ENCODE results near the gene SEC62.
A peak's percentile ranks its signal among the peaks of the same experiment; 100 is the strongest.

Gene SEC62

DNA sequence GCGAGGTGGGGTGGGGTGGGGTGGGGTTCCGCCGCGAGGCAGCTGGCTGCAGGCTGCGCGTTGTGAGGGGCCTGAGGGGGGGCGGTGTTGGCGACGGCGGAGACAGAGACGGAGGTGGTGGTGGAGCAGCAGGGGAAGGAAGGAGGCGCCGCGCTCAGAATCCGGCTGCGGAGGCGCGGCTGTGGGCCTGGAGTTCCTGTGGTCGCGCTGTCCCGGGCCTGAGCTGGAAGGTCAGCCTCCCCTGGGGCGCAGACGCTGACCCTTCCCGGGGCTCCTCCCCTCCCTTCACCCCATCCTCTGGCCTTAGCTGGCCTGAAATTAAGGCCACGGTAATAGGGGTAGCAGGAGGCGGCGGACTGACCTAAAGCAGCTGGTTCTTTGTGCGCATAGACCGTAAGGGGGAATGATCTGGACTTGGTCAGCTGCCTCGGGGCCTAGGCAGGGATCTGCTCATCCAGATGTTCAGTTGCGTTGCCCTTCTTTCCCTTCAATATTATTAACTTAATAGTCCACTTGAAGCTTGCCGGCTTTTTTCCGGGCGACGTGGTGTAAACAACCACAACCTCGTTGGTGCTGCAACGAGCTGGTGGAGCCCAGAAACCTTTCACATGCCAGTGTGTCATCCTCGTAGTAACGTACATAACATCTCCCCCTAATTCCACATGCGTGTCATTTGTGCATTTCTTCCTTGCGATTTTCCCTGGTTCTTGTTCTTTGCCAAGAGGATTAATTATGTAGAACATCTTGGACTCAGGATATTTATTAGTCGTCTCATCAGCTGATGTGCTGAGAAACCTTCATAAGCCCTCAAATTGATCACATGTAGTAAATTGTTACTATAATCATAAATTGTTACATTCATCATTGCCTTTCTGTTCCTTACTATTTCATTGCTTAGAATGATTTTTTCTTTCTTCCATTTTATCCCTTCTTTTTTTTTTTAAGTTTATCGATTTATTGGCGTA lies 626 bp downstream of the SEC62 start:
- DNase-seq: peak; percentile 87

GRCh38 chr3:169968224-169968885 lies 1.7 kb downstream of the SEC62 start:
- no peak for DNase-seq

- DNase-seq: no peak
Observed at GRCh38 chr3:169969174-169970095, 2.8 kb downstream of the SEC62 start.

GRCh38 chr3:169970847-169971246 lies 4.2 kb downstream of the SEC62 start:
- no peak for DNase-seq

DNA sequence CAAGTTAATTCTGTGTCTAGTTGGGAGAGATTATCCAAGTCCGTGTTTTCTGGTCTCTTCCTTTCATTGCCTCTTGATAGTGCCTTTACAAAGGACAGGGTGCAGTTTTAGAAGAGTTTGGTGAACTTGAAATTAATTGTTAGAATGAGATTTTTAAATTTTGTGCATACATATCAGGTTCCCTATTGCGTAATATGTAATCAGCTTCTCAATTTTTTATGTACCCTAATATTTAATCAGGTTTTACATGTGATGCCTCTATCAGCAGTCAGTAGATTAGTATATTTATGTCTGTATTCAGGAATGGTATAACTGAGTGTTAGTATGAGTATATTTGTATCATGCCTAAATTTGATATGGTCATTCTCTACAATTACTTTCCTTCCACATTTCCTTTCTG lies 4.9 kb downstream of the SEC62 start:
- no peak for DNase-seq

DNA sequence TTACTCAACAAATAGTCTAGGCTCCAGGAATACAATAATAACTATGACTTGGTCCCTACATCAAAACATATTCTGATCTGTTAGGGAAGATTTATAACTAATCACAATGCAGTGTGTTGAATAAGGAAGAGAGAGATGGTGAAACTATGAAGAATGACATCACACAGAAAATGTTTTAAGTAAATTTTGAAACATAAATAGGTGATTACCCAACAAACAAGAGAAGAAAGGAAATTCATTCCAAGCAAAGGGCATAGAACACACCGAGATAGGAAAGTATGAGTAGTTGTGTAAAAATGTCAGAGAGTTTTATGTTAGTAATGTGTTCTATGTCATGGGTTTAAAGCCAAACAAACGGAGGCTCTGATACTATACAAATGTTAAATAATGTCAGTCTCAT lies 13.4 kb downstream of the SEC62 start:
- DNase-seq: no peak

DNA sequence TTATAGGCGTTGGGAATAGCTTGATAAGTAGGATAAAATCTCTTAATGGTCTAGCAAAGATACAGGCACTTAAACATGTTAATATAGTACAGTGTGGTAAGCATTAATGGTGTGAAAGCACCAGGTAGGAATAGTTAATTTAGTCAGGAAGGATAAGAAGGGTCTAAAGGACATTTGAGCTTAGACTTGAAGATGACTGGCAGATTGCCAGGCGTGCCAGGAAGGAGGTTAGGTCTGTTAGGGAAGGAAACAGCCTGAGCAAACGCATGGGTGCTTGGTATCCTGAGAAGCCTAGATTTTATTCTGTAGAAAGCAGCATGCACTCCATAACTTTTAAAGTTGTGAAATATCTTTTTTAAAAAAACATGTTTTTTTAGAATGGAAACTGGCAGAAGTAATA lies 17.7 kb downstream of the SEC62 start:
- no peak for DNase-seq

GRCh38 chr3:169990431-169990830 lies 23.8 kb downstream of the SEC62 start:
- DNase-seq: no peak

GRCh38 chr3:169992156-169992555 lies 25.5 kb downstream of the SEC62 start:
- no peak for DNase-seq

DNA sequence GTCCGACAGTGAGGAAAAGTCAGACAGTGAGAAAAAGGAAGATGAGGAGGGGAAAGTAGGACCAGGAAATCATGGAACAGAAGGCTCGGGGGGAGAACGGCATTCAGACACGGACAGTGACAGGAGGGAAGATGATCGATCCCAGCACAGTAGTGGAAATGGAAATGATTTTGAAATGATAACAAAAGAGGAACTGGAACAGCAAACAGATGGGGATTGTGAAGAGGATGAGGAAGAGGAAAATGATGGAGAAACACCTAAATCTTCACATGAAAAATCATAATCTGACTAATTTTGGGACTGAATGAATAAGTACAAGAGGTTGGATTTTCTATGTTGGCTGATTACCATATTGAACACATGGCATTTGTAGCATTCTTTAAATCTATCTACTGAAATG lies 26.2 kb downstream of the SEC62 start:
- DNase-seq: no peak

GRCh38 chr3:169993761-169994160 lies 27.2 kb downstream of the SEC62 start:
- DNase-seq: no peak

DNA sequence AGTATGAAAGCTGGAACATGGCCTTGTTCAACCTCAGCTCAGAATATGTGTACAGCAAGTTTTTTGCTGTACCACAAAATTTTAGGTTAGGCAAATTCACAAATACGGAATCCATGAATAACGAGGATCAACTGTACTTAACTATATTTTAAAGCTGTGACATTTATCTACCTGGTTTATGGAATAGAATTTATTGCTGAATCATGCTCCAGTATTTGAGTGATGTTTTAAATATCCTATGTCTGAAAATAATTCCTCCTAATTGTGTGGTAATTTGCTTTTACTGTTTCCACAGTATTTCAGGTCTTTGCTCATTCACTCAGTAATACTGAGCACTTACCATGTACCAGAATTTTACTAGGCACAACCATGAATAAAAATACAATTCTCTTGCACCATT lies 29.5 kb downstream of the SEC62 start:
- DNase-seq: no peak

DNA sequence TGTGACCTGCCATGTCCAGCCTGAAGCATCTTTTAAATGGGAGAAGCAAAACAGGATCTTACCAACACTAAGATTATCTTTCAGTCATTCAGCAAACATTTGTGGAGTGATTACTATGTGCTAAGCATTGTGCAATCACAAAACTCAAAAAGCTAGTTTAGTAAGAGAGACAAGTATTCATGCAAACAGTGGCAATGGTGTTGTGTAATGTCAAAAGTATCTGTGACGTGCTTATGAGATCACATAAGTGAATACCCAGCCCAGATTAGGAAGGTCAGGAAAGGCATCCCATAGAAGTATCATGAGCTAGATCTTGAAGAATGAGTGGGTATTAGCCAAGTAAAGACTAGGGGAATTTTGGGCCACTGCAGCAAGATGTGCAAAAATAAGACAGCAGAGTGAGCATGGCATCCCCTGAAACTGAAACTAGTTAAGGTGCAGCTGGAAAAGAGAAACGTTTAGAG lies 32.1 kb downstream of the SEC62 start:
- no peak for DNase-seq

GRCh38 chr3:169999433-169999832 lies 32.8 kb downstream of the SEC62 start:
- no peak for DNase-seq

GRCh38 chr3:170000051-170000450 lies 33.4 kb downstream of the SEC62 start:
- no peak for DNase-seq

DNA sequence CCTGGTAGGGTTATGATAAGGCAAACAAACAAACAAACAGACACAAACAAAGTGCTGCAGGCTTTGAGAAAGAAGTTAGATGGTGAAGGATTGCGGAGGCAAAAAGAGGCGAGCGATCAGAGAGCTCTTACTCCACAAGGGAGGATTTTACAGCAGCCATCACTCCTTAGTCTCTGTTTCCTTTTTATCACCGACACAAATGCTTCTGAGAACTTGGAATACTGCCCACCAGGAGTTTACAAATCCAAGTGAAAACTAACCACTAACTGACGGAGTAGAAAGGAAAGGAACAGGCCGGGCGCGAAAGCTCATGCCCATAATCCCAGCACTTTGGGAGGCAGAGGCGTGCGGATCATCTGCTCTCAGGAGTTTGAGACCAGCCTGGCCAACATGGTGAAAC lies 35.6 kb downstream of the SEC62 start:
- no peak for DNase-seq

GRCh38 chr3:170002879-170003278 lies 36.3 kb downstream of the SEC62 start:
- DNase-seq: no peak

DNA sequence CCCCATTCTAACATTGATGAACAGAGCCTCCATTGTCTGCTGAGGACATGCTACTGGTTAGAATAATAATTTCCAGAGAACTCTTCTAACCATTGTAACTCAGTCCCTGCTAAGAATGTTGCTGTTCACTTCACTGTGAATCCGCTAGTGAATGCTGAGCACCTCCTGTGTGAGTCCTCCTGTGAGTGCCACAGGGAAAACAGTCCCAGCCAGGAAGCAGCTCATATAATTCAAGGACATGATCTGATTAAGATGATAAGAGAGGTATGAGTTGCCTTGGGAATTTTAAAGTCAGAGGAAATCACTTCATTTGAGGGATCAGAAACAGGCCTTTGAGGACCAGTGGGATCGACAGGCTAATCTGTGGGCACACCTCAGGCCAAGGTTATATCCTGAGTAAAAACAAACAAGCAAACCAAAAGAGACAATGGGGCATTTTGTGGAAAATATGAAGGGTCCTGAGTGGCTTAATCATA lies 37.3 kb downstream of the SEC62 start:
- DNase-seq: no peak

- DNase-seq: no peak
Observed at GRCh38 chr3:170007031-170007663, 40.5 kb downstream of the SEC62 start.

DNA sequence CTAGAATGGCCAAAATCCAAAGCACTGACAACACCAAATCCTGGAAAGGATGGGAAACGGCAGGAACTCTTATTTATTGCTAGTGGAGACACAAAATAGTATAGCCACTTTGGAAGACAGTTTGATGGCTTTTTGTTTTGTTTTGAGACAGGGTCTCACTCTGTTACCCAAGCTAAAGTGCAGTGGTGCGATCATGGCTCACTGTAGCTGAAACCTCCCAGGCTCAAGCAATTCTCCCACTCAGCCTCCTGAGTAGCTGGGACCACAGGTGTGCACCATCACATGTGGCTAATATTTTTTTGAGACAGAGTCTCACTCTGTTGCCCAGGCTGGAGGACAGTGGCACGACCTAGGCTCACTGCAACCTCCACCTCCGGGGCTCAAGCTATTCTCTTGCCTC lies 43.9 kb downstream of the SEC62 start:
- no peak for DNase-seq

- DNase-seq: no peak
Observed at GRCh38 chr3:170012683-170013400, 46.2 kb downstream of the SEC62 start.

DNA sequence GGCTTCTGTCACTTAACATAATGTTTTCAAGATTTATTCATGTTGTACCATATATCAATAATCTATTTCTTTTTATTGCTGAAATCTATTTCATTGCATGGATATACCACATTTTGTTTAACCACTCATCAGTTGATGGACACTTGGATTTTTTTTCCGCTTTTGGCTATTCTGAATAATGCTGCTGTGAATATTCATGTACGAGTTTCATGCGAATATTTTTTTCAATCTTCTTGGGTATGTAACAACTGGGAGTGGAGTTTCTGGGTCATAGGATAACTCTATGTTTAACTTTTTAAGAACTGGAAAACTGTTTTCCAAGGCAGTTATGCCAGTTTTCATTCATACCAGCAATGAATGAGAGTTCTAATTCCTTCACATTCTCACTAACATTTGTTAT lies 49.5 kb downstream of the SEC62 start:
- DNase-seq: no peak
